ENCODE results near the gene MVB12A. TPM values are rescaled to one million over a fixed set of nuclear protein-coding genes. Genes with fewer than 3 reads are reported as not detected.

The MVB12A gene
- total and polyA plus RNA-seq, 9 of the 15 experiments (the other 6 are each of a cell fraction or from before 2014, with no cell fraction given), result 1.2 to 46.2 (median 22.4) TPM

- peak in 1 of 2 experiments; percentile 74; a peak in 1 of 4 replicates for TF ChIP-seq SRF (CRISPR knock-in tag; IDR thresholded peaks at IDR 0.05)
- TF ChIP-seq THAP12 (CRISPR knock-in tag; IDR thresholded peaks at IDR 0.05), result no peak
- no peak for TF ChIP-seq TAF1 (IDR thresholded peaks at IDR 0.05; ENCODE audit: control insufficient read depth, extremely low read depth, insufficient read depth, low read length, severe bottlenecking)
- TF ChIP-seq NR1H2 (CRISPR knock-in tag; IDR thresholded peaks at IDR 0.05), result no peak
- TF ChIP-seq ZBED1 (IDR thresholded peaks at IDR 0.05), result no peak
- no peak for TF ChIP-seq FOXJ3 (CRISPR knock-in tag; IDR thresholded peaks at IDR 0.05)
- TF ChIP-seq POLR3G (IDR thresholded peaks at IDR 0.05; ENCODE audit: extremely low read depth, insufficient read length, insufficient replicate concordance), result no peak
- no peak for TF ChIP-seq PYGO2 (tag; IDR thresholded peaks at IDR 0.05)
- peak; percentile 87 for TF ChIP-seq ELF4 (CRISPR knock-in tag; IDR thresholded peaks at IDR 0.05)
- TF ChIP-seq XRCC5 (IDR thresholded peaks at IDR 0.05; ENCODE audit: low read depth, low read length), result 0 out of 2 replicates have a peak, but pooled peaks have one; percentile 17
- TF ChIP-seq KLF10 (CRISPR knock-in tag; IDR thresholded peaks at IDR 0.05), result no peak
- TF ChIP-seq OTX1 (CRISPR knock-in tag; IDR thresholded peaks at IDR 0.05), result peak; percentile 97
- TF ChIP-seq ZHX1 (conservative IDR thresholded peaks at IDR 0.05; ENCODE audit: low read length), result no peak
- TF ChIP-seq PML (IDR thresholded peaks at IDR 0.05; ENCODE audit: low read length), result no peak
- TF ChIP-seq ZNF444 (CRISPR knock-in tag; IDR thresholded peaks at IDR 0.05), result no peak
- TF ChIP-seq RBM17 (IDR thresholded peaks at IDR 0.05; ENCODE audit: borderline replicate concordance, low read depth, low read length), result no peak
- no peak for TF ChIP-seq ZNF431 (CRISPR knock-in tag; IDR thresholded peaks at IDR 0.05)
- TF ChIP-seq LARP7 (IDR thresholded peaks at IDR 0.05), result peak; percentile 76; the same call in 1 of the 2 replicates
- peak; percentile 63 for TF ChIP-seq SP1 (CRISPR knock-in tag; IDR thresholded peaks at IDR 0.05)
- TF ChIP-seq ZNF655 (CRISPR knock-in tag; IDR thresholded peaks at IDR 0.05), result no peak
- no peak for TF ChIP-seq ZNF830 (CRISPR knock-in tag; IDR thresholded peaks at IDR 0.05)
- TF ChIP-seq MCM2 (IDR thresholded peaks at IDR 0.05; ENCODE audit: low read depth), result no peak
- TF ChIP-seq SIRT6 (IDR thresholded peaks at IDR 0.05; ENCODE audit: low read depth, low read length), result no peak
- TF ChIP-seq FOXM1 (IDR thresholded peaks at IDR 0.05; ENCODE audit: low read depth), result no peak
- TF ChIP-seq FOXM1 (CRISPR knock-in tag; IDR thresholded peaks at IDR 0.05; ENCODE audit: low read depth), result no peak
Measured at GRCh38 chr19:17470068-17470841, 50.4 kb downstream of the MVB12A start, which contains the start of gene SLC27A1 (continued).
